HG03342 (cell line): ENCODE results near the gene NOG.

Experiments
- ATAC-seq: cut with Tn5 transposase; IDR thresholded peaks from one replicate; pipeline ENCODE4 v1.9.1; 2021; ENCODE audit warnings: mild to moderate bottlenecking, moderate library complexity; ENCODE audit not compliant: unreplicated experiment

Gene NOG

DNA sequence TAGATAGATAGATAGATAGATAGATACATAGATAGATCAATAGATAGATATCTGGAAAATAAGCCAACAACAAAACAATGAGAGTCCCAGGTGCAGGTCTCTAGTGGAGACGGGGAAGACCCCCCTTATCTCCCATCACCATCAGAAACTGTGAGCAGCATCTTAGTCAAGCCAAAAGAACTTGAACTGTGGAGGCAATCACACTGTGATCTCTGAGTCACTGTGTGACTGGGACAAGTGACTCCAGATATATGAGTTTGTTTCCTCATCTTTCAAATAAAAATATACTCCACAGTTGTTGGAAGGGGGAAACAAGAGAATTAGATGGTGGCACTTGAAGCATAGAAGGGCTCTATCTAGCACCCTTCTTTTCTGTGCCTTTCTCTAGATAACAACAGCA lies 42.1 kb downstream of the NOG start:
- no peak for ATAC-seq

DNA sequence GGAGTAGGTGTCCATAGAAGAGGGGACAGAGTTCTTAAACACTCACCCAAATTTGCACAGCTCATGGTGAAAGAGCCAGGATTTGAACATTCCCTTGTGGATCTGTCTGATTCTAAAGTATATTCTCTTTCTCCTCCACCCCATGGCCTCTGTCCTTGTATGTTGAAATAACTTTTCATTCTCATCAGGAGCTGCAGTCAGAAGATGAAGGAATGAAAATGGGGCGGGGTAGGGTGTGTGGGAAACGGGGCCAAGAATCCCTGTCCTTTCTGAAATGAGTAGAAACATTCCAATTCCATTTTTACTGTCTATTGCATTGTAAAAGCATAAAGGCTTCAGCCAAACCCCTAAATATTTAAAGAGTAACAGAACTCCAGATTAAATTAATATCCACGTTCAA lies 42.8 kb downstream of the NOG start:
- ATAC-seq, result no peak

DNA sequence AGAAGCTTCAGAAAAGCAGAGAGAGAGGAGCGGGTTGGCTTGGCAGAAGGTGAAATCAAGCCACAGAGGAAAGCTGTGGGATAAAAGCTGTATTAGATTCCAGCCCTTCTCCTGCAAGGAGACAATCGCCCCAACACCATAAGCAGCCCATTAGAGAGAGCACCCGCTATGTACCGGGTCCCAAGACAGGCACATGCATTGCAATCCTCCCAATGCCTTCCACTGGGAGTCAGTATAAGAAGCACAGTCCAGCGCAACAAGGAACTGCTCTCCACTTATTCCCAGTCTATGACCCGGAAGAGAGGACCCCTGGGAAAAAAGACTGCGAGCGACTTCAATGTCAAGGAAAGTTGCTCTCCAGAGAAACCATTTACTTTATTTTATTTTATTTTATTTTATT lies 43.8 kb downstream of the NOG start:
- ATAC-seq, result no peak

DNA sequence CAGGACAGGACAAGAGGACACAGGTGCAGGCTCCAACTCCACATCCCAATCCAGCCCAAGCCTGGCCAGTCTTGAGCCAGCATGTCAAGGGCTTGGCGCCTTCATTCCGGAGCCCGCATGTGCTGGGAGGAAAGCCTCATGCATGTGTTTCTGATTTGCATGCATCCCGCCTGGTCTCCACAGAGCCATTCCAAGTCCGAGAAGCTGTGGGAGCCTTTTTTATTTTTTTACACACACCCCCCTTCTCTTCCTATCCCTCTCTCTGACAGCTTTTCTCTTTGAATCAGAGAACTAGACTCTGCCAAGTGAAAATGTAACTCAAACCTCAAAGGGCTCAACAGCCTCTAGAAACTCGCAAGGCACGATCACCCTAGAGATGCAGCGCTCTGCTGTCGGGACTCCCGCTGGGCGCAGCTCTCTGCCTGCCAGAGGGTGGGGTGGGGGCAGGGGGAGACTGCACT lies 45.1 kb downstream of the NOG start:
- ATAC-seq, result no peak

DNA sequence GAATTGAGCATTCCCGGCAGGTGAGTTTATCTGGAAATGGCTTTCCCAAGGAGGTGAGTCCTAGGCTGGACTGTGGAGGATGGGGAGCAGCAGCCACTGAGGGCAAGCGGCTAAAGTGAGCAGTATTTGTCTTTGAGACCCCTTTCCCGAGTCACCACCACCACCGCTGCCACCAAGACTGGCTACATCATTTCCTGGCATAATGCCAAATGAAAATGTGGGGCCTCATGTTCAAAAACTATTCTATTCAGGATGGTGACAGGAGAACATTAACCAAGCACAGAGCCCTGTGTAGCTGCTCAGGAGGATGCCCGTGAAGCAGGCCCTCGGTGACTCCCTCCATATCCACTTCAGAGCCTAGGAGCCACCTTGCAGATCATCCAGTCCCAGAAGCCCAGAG lies 46.0 kb downstream of the NOG start:
- ATAC-seq, result no peak

DNA sequence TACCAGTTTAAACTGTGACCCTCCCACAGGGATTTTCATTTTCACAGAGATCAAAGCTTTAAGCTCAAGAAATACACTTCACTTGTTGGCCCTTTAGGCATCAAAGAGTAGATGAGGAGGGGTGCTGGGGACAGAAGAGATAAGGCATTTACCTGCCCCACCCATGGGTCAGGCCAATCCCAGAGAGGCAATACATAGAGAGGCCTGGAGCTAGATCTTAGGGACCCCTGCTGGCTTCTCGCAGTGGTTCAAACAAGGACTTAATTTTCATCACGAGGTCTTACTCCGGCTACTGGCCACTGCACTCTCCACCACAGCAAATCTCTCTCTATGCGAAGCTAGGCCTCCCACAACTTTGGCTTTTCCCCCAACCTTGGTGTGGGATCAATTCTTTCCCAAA lies 46.6 kb downstream of the NOG start:
- ATAC-seq, result no peak

DNA sequence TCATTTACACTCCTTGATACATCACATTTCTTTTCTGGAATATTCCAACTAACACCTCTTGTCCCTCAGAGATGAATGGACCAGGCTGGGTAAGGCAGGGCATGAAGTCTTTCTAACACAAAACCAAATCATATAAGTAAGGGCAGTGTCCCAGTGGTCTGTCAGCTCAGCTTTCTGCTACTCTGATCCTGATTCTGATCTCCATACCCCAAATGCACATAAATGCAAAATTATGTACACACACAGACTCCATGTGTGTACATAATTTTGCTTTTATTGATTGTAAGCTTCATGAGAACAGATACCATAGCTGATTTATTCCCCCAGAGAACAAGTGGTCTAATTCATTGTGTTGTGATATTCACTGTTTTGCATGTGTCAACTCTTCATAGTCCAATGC lies 47.9 kb downstream of the NOG start:
- ATAC-seq, result no peak

DNA sequence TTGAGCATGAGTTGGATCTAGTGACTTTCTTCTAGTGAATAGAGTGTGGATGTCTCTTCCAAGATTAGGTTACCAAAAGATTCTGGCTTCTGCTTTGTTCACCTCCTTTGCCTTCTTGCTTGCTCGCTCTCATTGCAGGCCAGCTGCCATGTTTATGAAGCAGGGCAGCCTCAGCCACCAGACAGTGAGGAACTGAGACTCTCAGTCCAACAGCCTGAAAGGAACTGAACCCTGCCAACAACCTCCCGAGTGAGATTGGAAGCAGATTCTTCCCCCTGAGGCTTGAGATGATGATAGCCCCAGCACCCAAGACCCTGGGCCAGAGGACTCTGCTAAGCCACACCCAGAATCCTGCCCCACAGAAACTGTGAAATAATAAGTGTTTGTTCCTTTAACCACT lies 48.4 kb downstream of the NOG start:
- ATAC-seq, result no peak

DNA sequence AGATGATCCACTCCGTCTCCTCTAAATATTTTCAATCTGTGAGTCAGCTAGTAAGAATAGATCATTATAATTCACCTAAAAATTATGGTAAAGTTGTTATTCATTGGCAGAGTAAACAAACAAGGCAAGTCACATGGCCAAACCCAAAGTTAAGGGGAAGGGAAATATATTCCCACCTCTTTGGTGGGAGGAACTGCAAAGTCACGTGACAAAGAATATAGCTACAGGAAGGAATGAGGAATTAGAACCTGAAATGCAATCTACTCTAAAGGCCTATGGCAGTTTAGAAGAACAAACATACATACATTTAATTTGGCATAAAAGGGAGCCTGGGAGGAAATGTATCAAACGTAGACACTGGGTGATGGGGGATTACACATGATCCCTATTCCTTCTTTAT lies 48.9 kb downstream of the NOG start:
- ATAC-seq, result no peak
